H7 (cell line): ENCODE measurements around the gene WFDC10A. TPM values are rescaled to one million over a fixed set of nuclear protein-coding genes. Genes with fewer than 3 reads are reported as not detected.
"Not testable (repeated sequence)": the region's sequence is repeated elsewhere in the genome, so short reads cannot be mapped to it uniquely, and the experiment has no call there.

Source experiments
- DNase-seq: peaks from one replicate; pipeline ENCODE4 v3.0.0; 2012
- H3K27me3 ChIP-seq: 2 replicates; pipeline ENCODE4 v1.6.0; 2011; ENCODE audit warnings: mild to moderate bottlenecking, low read length; ENCODE audit not compliant: control insufficient read depth, insufficient read depth
- H3K36me3 ChIP-seq: replicated peaks from 2 replicates; pipeline ENCODE4 v1.5.1; 2011; ENCODE audit warnings: low read length; ENCODE audit not compliant: control insufficient read depth, insufficient read depth
- H3K4me3 ChIP-seq: 2 replicates; pipeline ENCODE4 v1.5.1; 2011; ENCODE audit warnings: low read depth, mild to moderate bottlenecking, control low read depth, low read length, moderate library complexity; ENCODE audit not compliant: insufficient read depth
- total RNA-seq: library from RNA; depleted of rRNA; stranded (reverse); fragments of >200 nt; shearing (Covaris generic); gene quantifications from 2 replicates; pipeline ENCODE4 v1.2.3, GENCODE V29; 2014

Gene WFDC10A
- total RNA-seq, 1 experiment from 2014 or later: not detected

GRCh38 chr20:45626540-45626939 is 3.0 kb upstream of the WFDC10A start:
- Histone ChIP-seq H3K36me3 (no peaks in the 10 kb centered on the region), H3K27me3 (no peaks in the 10 kb centered on the region; the same call in 1 of the 2 replicates), H3K4me3 (no peak overlapping the region)
- no peak for DNase-seq

DNA sequence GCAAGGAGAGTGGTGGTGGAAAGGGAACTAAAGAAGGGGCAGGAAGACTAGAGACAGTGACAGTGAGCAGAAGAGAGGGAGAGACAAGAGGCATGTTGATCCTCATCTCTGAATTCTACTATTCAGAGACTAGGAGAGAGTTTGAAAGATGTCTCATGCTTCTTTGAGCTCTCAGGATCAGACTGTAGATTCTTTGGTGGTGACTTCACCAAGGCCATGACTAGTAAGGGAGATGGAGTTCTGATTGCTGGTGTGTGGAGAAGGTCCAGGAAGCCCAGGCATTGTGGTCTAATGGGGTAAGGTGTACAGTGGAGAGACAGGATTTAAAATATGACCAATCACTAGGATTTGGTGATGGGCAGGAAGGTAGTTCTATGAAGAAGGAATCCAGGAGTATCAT is 832 bp downstream of the WFDC10A start:
- H3K36me3 ChIP-seq: no peaks in the 10 kb centered on the region
- H3K4me3 ChIP-seq: no peak overlapping the region
- no peak for DNase-seq
- no peaks in the 10 kb centered on the region; the same call in 1 of the 2 replicates for H3K27me3 ChIP-seq

- no peak for DNase-seq
- Histone ChIP-seq H3K27me3 (no peaks in the 10 kb centered on the region; the same call in 1 of the 2 replicates), H3K4me3 (no peak within 1 kb of the TSS), H3K36me3 (no peaks in the 10 kb centered on the region)
Observed at GRCh38 chr20:45631184-45631583, 1.6 kb downstream of the WFDC10A start, which contains the start of gene WFDC9. WFDC9 (minus strand) TSS chr20:45631284; CDS start chr20:45610181, 21,103 bp downstream.

GRCh38 chr20:45636513-45636912 is 7.0 kb downstream of the WFDC10A start:
- Histone ChIP-seq H3K27me3 (no peaks in the 10 kb centered on the region), H3K4me3 (no peak overlapping the region), H3K36me3 (no peaks in the 10 kb centered on the region)
- DNase-seq: no peak

GRCh38 chr20:45639687-45640086 is 10.1 kb downstream of the WFDC10A start:
- Histone ChIP-seq H3K4me3 (no peak overlapping the region), H3K36me3 (no peaks in the 10 kb centered on the region)
- DNase-seq: no peak

DNA sequence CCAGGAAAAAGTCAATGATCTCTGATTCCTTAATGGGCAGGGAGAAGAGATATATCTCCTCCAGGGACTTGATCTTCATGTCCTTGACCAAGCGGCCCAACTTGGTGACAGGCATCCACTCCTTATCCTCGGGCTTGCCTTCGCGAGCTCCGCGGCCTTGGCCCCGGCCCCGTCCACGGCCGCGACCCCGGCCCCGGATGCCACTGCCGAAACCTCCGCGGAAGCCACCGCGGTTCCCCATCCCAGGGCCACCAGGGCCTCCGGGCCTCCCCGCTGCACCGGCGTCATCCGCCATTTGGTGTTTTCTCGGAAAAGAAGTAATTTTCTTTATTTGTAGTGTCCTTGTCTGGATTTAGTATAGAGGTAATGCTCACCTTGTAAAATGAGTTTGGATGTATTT is 11.5 kb downstream of the WFDC10A start:
- not testable (repeated sequence) for H3K4me3 ChIP-seq, H3K36me3 ChIP-seq, H3K27me3 ChIP-seq, DNase-seq

More at GRCh38 chr20:45639687-45640086, 10.1 kb downstream of the WFDC10A start:
- no peaks in the 10 kb centered on the region for H3K27me3 ChIP-seq

DNA sequence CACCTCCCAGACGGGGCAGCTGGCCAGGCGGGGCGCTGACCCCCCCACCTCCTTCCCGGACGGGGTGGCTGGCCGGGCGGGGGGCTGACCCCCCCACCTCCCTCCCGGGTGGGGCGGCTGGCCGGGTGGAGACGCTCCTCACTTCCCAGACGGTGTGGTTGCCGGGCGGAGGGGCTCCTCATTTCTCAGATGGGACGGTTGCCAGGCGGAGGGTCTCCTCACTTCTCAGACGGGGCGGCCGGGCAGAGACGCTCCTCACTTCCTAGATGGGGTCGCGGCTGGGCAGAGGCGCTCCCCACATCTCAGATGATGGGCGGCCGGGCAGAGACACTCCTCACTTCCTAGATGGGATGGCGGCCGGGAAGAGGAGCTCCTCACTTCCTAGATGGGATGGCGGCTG is 16.3 kb downstream of the WFDC10A start:
- not testable (repeated sequence) for H3K36me3 ChIP-seq, H3K27me3 ChIP-seq, H3K4me3 ChIP-seq, DNase-seq

- Histone ChIP-seq H3K36me3 (no peaks in the 10 kb centered on the region), H3K4me3 (no peak overlapping the region), H3K27me3 (no peaks in the 10 kb centered on the region)
- DNase-seq: no peak
Observed at GRCh38 chr20:45646875-45647274, 17.3 kb downstream of the WFDC10A start.

GRCh38 chr20:45647441-45648050 is 18.0 kb downstream of the WFDC10A start:
- Histone ChIP-seq H3K4me3 (no peak overlapping the region), H3K27me3 (no peaks in the 10 kb centered on the region), H3K36me3 (no peaks in the 10 kb centered on the region)
- no peak for DNase-seq

GRCh38 chr20:45649312-45649863 is 19.8 kb downstream of the WFDC10A start:
- no peak for DNase-seq
- no peak overlapping the region for H3K4me3 ChIP-seq
- no peaks in the 10 kb centered on the region for H3K36me3 ChIP-seq
- H3K27me3 ChIP-seq: no peaks in the 10 kb centered on the region

- not testable (repeated sequence) for H3K36me3 ChIP-seq, DNase-seq, H3K27me3 ChIP-seq, H3K4me3 ChIP-seq
Observed at GRCh38 chr20:45651726-45652125, 22.2 kb downstream of the WFDC10A start.

DNA sequence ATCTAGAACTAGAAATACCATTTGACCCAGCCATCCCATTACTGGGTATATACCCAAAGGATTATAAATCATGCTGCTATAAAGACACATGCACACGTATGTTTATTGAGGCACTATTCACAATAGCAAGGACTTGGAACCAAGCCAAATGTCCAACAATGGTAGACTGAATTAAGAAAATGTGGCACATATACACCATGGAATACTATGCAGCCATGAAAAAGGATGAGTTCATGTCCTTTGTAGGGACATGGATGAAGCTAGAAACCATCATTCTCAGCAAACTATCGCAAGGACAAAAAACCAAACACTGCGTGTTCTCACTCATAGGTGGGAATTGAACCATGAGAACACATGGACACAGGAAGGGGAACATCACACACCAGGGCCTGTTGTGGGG is 27.5 kb downstream of the WFDC10A start:
- not testable (repeated sequence) for H3K4me3 ChIP-seq, DNase-seq, H3K27me3 ChIP-seq, H3K36me3 ChIP-seq

DNA sequence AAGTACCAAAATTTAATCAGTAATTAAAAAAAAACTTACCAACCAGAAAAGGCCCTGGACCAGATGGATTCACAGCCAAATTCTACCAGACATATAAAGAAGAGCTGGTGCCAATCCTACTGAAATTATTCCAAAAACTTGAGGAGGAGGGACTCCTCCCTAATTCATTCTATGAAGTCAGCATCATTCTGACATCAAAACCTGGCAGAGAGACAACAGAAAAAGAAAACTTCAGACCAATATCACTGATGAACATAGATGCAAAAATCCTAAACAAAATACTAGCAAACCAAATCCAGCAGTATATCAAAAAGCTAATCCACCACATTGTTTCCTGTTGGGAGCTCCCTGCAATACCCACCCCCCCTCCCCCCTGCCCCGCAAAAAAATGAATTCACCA is 40.6 kb downstream of the WFDC10A start, which contains the start of gene WFDC11:
Gene WFDC11 (minus strand): TSS at position 101 of the 400 bp plus-strand sequence. CDS start 19,639 bp downstream, outside the sequence.
- no peak within 1 kb of the TSS for H3K4me3 ChIP-seq
- no peak for DNase-seq
- H3K27me3 ChIP-seq: no peaks in the 10 kb centered on the region

DNA sequence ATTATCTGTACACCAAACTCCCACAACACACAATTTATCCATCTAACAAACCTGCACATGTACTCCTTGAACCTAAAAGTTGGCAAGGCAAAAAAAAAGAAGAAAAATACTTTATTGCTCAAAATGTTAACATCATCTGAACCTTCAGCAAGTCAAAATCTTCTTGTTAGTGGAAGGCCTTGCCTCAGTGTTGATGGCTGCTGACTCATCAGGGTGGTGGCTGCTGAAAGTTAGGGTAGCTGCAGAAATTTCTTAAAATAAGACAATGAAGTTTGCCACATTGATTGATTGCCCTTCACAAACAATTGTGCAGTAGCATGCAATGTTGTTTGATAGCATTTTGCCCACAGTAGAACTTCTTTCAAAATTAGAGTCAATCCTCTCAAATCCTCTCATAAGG is 43.2 kb downstream of the WFDC10A start:
- H3K27me3 ChIP-seq: no peaks in the 10 kb centered on the region
- H3K36me3 ChIP-seq: no peaks in the 10 kb centered on the region
- H3K4me3 ChIP-seq: no peak overlapping the region
- DNase-seq: no peak

More for the DNA sequence above, 40.6 kb downstream of the WFDC10A start, which contains the start of gene WFDC11:
- no peaks in the 10 kb centered on the region for H3K36me3 ChIP-seq

DNA sequence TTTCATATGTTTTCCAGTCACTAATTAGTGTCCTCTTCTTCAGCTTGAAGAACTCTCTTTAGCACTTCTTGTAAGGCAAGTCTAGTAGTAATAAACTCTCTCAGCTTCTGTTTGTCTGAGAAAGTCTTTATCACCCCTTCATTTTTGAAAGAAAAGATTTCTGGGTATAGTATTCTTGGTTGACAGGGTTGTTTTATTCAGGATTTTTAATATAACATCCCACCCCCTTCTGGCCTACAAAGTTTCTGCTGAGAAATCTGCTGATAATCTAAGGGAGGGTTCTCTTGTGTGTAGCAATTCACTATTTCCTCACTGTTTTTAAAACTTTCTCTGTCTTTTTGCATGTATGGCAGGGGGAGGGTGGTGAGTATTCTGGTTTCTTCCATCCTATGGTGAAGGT is 50.1 kb downstream of the WFDC10A start:
- Histone ChIP-seq H3K36me3 (no peaks in the 10 kb centered on the region), H3K27me3 (no peaks in the 10 kb centered on the region), H3K4me3 (no peak overlapping the region)
- DNase-seq: no peak
